HG03558 (cell line): Measurements from ENCODE around the gene TGFBR2.

Experiments
- ATAC-seq: cut with Tn5 transposase; IDR thresholded peaks from one replicate; pipeline ENCODE4 v1.9.1; 2021; ENCODE audit warnings: moderate number of reproducible peaks; ENCODE audit not compliant: unreplicated experiment; ENCODE audit errors: extremely low read depth

Gene TGFBR2

GRCh38 chr3:30704931-30705890 lies 98.8 kb downstream of the TGFBR2 start:
- ATAC-seq = no peak

- ATAC-seq = no peak
Observed at GRCh38 chr3:30707825-30708224, 101.4 kb downstream of the TGFBR2 start.

- no peak for ATAC-seq
Observed at GRCh38 chr3:30708472-30708871, 102.1 kb downstream of the TGFBR2 start.

GRCh38 chr3:30710017-30710416 lies 103.6 kb downstream of the TGFBR2 start:
- ATAC-seq = no peak

GRCh38 chr3:30711151-30711550 lies 104.8 kb downstream of the TGFBR2 start:
- no peak for ATAC-seq

GRCh38 chr3:30711867-30712266 lies 105.5 kb downstream of the TGFBR2 start:
- no peak for ATAC-seq

GRCh38 chr3:30712991-30713390 lies 106.6 kb downstream of the TGFBR2 start:
- ATAC-seq = no peak

GRCh38 chr3:30713885-30714503 lies 107.6 kb downstream of the TGFBR2 start:
- no peak for ATAC-seq

- no peak for ATAC-seq
Observed at GRCh38 chr3:30719536-30719935, 113.1 kb downstream of the TGFBR2 start.

- ATAC-seq = no peak
Observed at GRCh38 chr3:30720586-30721313, 114.3 kb downstream of the TGFBR2 start.

- ATAC-seq = no peak
Observed at GRCh38 chr3:30721314-30721634, 114.9 kb downstream of the TGFBR2 start.

GRCh38 chr3:30723211-30723610 lies 116.8 kb downstream of the TGFBR2 start:
- no peak for ATAC-seq

GRCh38 chr3:30724863-30725262 lies 118.5 kb downstream of the TGFBR2 start:
- no peak for ATAC-seq

- no peak for ATAC-seq
Observed at GRCh38 chr3:30728143-30728542, 121.7 kb downstream of the TGFBR2 start.

- no peak for ATAC-seq
Observed at GRCh38 chr3:30729512-30729911, 123.1 kb downstream of the TGFBR2 start.

GRCh38 chr3:30729936-30730335 lies 123.5 kb downstream of the TGFBR2 start:
- no peak for ATAC-seq

GRCh38 chr3:30730967-30731366 lies 124.6 kb downstream of the TGFBR2 start:
- ATAC-seq = no peak

- ATAC-seq = no peak
Observed at GRCh38 chr3:30733209-30733608, 126.8 kb downstream of the TGFBR2 start.

- no peak for ATAC-seq
Observed at GRCh38 chr3:30733696-30734095, 127.3 kb downstream of the TGFBR2 start.

GRCh38 chr3:30737743-30738499 lies 131.5 kb downstream of the TGFBR2 start:
- no peak for ATAC-seq
